Prostate gland (tissue), 2 donors: ENCODE measurements around the gene ANKRD50. TPM values are rescaled to one million over a fixed set of nuclear protein-coding genes. Genes with fewer than 3 reads are reported as not detected.
A peak's percentile ranks its signal among the peaks of the same experiment; 100 is the strongest.

Experiments used
- DNase-seq: peaks from one replicate; pipeline ENCODE4 v3.0.0-alpha.2; 2019; ENCODE audit warnings: low spot score
- H3K27ac ChIP-seq, 2 donors: fragments of 200-600 bp; sonication (generic); 2 replicates each; pipeline ENCODE4 v1.5.1; 2017 to 2019
- H3K27me3 ChIP-seq: fragments of 200-600 bp; sonication (generic); replicated peaks from 2 replicates; pipeline ENCODE4 v1.5.1; 2019; ENCODE audit not compliant: insufficient read depth
- H3K36me3 ChIP-seq, 2 donors: fragments of 200-600 bp; sonication (generic); 1 replicate in 1 of 2; 2 replicates in 1 of 2; pipeline versions ENCODE4 v1.5.1 to v1.8.1; 2017 to 2019
- H3K4me1 ChIP-seq: fragments of 200-600 bp; sonication (generic); replicated peaks from 2 replicates; pipeline ENCODE4 v1.5.1; 2019
- H3K4me3 ChIP-seq, 2 donors: fragments of 200-600 bp; sonication (generic); 2 replicates each; pipeline ENCODE4 v1.5.1; 2017 to 2019
- H3K9me3 ChIP-seq: fragments of 200-600 bp; sonication (generic); 2 replicates; pipeline ENCODE4 v1.5.1; 2017
- CTCF ChIP-seq, 4 experiments: fragments of 200-600 bp in 2 of 4; fragments of 450-650 bp in 2 of 4; sonication (generic) in 2 of 4; IDR thresholded peaks; 1 replicate in 3 of 4; 2 replicates in 1 of 4; pipeline ENCODE4 v1.5.1; 2016 to 2019; ENCODE audit warnings: antibody characterized with exemption in 4 of 4, mild to moderate bottlenecking in 2 of 4, moderate library complexity in 2 of 4
- POLR2A ChIP-seq: fragments of 450-650 bp; IDR thresholded peaks from one replicate; pipeline ENCODE4 v1.6.1; 2016; ENCODE audit warnings: antibody characterized with exemption, mild to moderate bottlenecking
- POLR2AphosphoS5 ChIP-seq: sonication (generic); formaldehyde crosslinking; IDR thresholded peaks from one replicate; pipeline ENCODE4 v1.6.1; 2017; ENCODE audit warnings: antibody characterized with exemption
- WGBS: methylation state at CpG from one replicate; pipeline ENCODE4 v1.1.5; 2018; 5-methylcytosine and 5-hydroxymethylcytosine counted together
- intact Hi-C: fragments of 100-400 bp; cut with DNase I; formaldehyde crosslinking; loops from one replicate; pipeline ENCODE4 v1.14.2; 2022
- total RNA-seq, 2 donors: library from RNA; depleted of rRNA; stranded (reverse); fragments of >200 nt; gene quantifications; one replicate each; pipeline ENCODE4 v1.1.0, GENCODE V29; 2016

Gene ANKRD50
- total RNA-seq = 10 to 100 TPM; 28.7 to 33.8 TPM

GRCh38 chr4:124712372-124713184, at the start of gene ANKRD50:
Gene ANKRD50, minus strand, starts transcription at chr4:124712732. Its CDS starts 2,221 bp downstream, at chr4:124710511.
- DNase-seq = peak; percentile 83
- no peaks in the 10 kb centered on the region for H3K27me3 ChIP-seq
- H3K4me1 ChIP-seq = no peaks in the 10 kb centered on the region
- intact Hi-C loops = loop anchor here (10.0 kb wide), 1 partner anchor 388 kb away; no protein-coding TSS in a partner anchor
- no peaks in the 10 kb centered on the region for H3K9me3 ChIP-seq
- TF ChIP-seq CTCF (IDR thresholded peaks at IDR 0.05) (no peak), POLR2AphosphoS5 (peak; percentile 54), POLR2A (peak; percentile 66)
- H3K36me3 ChIP-seq = no peaks in the 10 kb centered on the region
- 0% methylated on average over 31 of the region's 85 CpGs for WGBS
- H3K4me3 ChIP-seq = peak within 1 kb of the TSS; percentile 86 to 94
- H3K27ac ChIP-seq = peak within 1 kb of the TSS; percentile 93 to 96

- 96% methylated on average over 1 of the region's 1 CpG for WGBS
- H3K27me3 ChIP-seq = no peaks in the 10 kb centered on the region
- H3K9me3 ChIP-seq = no peaks in the 10 kb centered on the region
- intact Hi-C loops = no loop called here
- DNase-seq = no peak
- no peak overlapping the region for H3K27ac ChIP-seq
- TF ChIP-seq POLR2AphosphoS5 = no peak
- no peak for TF ChIP-seq POLR2A
- no peak for TF ChIP-seq CTCF (IDR thresholded peaks at IDR 0.05)
- no peaks in the 10 kb centered on the region for H3K4me1 ChIP-seq
- H3K36me3 ChIP-seq = no peaks in the 10 kb centered on the region
- no peak overlapping the region for H3K4me3 ChIP-seq
Measured at GRCh38 chr4:124757126-124757525, 44.6 kb upstream of the ANKRD50 start.

- H3K9me3 ChIP-seq = no peaks in the 10 kb centered on the region
Measured at GRCh38 chr4:124754681-124755080, 42.1 kb upstream of the ANKRD50 start.

GRCh38 chr4:124753941-124754581, 41.5 kb upstream of the ANKRD50 start:
- no peaks in the 10 kb centered on the region for H3K36me3 ChIP-seq
- no peak overlapping the region for H3K4me3 ChIP-seq
- no peaks in the 10 kb centered on the region for H3K9me3 ChIP-seq
- TF ChIP-seq POLR2A (no peak), POLR2AphosphoS5 (no peak), CTCF (IDR thresholded peaks at IDR 0.05) (no peak)
- 75% methylated on average over 4 of the region's 4 CpGs for WGBS
- DNase-seq = no peak
- no peak overlapping the region for H3K27ac ChIP-seq
- no peaks in the 10 kb centered on the region for H3K27me3 ChIP-seq
- H3K4me1 ChIP-seq = no peaks in the 10 kb centered on the region
- intact Hi-C loops = no loop called here

More at GRCh38 chr4:124754681-124755080, 42.1 kb upstream of the ANKRD50 start:
- Histone ChIP-seq H3K36me3 (no peaks in the 10 kb centered on the region), H3K4me3 (no peak overlapping the region), H3K4me1 (no peaks in the 10 kb centered on the region), H3K27me3 (no peaks in the 10 kb centered on the region), H3K27ac (no peak overlapping the region)
- no peak for TF ChIP-seq CTCF (IDR thresholded peaks at IDR 0.05)
- no peak for TF ChIP-seq POLR2A
- no peak for TF ChIP-seq POLR2AphosphoS5
- no peak for DNase-seq
- intact Hi-C loops = no loop called here
